Cardiac muscle cell (in vitro differentiated cells and primary cell): Measurements from ENCODE around the gene IL1RL2. TPM values are rescaled to one million over a fixed set of nuclear protein-coding genes. Genes with fewer than 3 reads are reported as not detected.

Experiments
- DNase-seq, 2 donors: peaks; one replicate each; pipeline versions ENCODE4 v3.0.0 to v3.0.0-alpha.2; 2010 to 2017; ENCODE audit warnings: low read depth in 1 of 2, low spot score in 1 of 2
- H3K27ac ChIP-seq: fragments of 200-600 bp; sonication (generic); 2 replicates; pipeline ENCODE4 v1.5.1; 2016
- H3K27me3 ChIP-seq: fragments of 200-600 bp; sonication (generic); 2 replicates; pipeline ENCODE4 v1.6.0; 2016; ENCODE audit warnings: control low read depth
- H3K36me3 ChIP-seq: fragments of 200-600 bp; sonication (generic); 2 replicates; pipeline ENCODE4 v1.5.1; 2016; ENCODE audit warnings: control low read depth
- H3K4me1 ChIP-seq: fragments of 200-600 bp; sonication (generic); 2 replicates; pipeline ENCODE4 v1.8.1; 2017; ENCODE audit warnings: low read depth, mild to moderate bottlenecking, mixed run types
- H3K4me3 ChIP-seq: fragments of 200-600 bp; sonication (generic); 2 replicates; pipeline ENCODE4 v1.5.1; 2016; ENCODE audit warnings: mild to moderate bottlenecking
- H3K9me3 ChIP-seq: fragments of 200-600 bp; sonication (generic); 2 replicates; pipeline ENCODE4 v1.5.1; 2017; ENCODE audit warnings: low read depth, mild to moderate bottlenecking, control low read depth
- polyA plus RNA-seq: library from polyadenylated mRNA; unstranded; fragments of >200 nt; fragmentation: Nextera tagmentation; extraction: Ambion mirVana; gene quantifications from 2 replicates; pipeline ENCODE4 v1.2.1, GENCODE V29; 2016
- total RNA-seq: library from RNA; depleted of rRNA; stranded (reverse); fragments of >200 nt; gene quantifications from 2 replicates; pipeline ENCODE4 v1.2.3, GENCODE V29; 2016
- TF ChIP-seq, protein P1 (sequence below): IDR thresholded peaks from 2 replicates; pipeline ENCODE4 v1.5.1; 2012; ENCODE audit warnings: low read depth, mild to moderate bottlenecking, low read length

The IL1RL2 gene
- total and polyA plus RNA-seq, 2 experiments from 2014 or later, result not detected

DNA sequence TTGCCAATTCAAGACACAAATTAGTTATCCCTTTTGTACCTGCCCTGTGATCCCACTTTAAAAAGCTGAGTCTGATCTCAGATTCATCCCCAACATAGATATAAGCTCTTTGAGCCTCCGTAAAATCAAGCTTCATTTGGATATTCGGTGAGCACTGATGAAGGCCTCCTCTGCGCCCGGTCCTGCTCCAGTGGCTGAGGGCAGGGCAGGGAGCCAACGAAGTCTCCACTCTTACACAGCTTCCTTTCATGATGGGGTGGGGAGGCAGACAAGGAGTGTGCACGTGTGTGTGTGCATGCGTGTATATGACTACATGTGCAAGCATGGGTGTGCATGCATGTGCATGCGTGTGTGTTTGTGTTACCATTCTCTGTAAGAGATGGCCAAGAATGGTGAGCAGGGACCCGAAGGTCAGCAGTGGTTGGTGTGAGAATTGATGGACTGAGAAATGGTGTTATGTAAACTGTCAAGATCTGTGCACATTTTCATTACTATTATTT is 43.6 kb downstream of the IL1RL2 start:
- no peaks in the 10 kb centered on the region for H3K27me3 ChIP-seq
- no peak overlapping the region for H3K4me3 ChIP-seq
- no peak for DNase-seq
- H3K9me3 ChIP-seq, result no peaks in the 10 kb centered on the region
- TF ChIP-seq, protein P1, sequence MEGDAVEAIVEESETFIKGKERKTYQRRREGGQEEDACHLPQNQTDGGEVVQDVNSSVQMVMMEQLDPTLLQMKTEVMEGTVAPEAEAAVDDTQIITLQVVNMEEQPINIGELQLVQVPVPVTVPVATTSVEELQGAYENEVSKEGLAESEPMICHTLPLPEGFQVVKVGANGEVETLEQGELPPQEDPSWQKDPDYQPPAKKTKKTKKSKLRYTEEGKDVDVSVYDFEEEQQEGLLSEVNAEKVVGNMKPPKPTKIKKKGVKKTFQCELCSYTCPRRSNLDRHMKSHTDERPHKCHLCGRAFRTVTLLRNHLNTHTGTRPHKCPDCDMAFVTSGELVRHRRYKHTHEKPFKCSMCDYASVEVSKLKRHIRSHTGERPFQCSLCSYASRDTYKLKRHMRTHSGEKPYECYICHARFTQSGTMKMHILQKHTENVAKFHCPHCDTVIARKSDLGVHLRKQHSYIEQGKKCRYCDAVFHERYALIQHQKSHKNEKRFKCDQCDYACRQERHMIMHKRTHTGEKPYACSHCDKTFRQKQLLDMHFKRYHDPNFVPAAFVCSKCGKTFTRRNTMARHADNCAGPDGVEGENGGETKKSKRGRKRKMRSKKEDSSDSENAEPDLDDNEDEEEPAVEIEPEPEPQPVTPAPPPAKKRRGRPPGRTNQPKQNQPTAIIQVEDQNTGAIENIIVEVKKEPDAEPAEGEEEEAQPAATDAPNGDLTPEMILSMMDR, result no peak
- H3K4me1 ChIP-seq, result peaks cover 5% of the 10 kb centered on the region
- H3K36me3 ChIP-seq, result no peaks in the 10 kb centered on the region
- H3K27ac ChIP-seq, result no peak overlapping the region

DNA sequence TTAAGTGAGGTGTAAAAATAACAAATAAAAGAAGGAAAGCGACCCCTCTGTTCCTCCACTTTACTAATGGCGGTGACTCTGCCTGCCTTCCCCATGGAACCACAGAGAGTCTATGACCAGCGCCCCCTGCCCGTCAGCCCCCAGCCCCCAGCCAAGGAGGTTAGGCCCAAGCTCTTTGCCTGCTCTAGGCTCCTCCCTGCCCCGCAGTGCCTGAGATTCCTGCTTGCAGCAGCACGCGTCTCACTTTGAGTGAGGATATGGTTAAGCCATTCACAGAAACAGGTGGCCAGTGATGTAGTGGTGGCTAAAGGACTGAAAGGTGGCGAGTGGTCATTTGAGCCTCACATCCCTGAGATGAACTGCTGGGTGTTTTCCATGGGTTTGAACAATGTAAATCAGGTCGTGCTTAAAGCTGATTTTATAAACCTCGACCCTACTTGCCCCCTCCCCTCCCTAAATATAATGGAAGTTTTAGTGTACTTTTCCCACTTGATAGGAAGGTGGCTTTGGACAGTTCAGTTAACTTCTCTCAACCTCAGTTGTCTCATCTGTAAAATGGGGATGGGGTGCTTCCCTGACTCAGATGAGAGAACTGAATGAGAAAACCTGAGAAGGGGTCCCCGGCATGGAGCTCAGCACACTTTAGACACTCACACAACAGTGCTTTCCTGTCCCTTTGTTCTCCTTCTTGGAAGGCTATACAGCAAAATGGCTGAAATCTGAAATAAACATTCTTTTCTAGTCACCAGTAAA is 46.5 kb downstream of the IL1RL2 start:
- Histone ChIP-seq H3K36me3 (no peaks in the 10 kb centered on the region), H3K9me3 (no peaks in the 10 kb centered on the region), H3K27ac (no peak overlapping the region), H3K4me1 (no peaks in the 10 kb centered on the region), H3K4me3 (no peak overlapping the region), H3K27me3 (no peaks in the 10 kb centered on the region)
- no peak for DNase-seq
- TF ChIP-seq, protein P1, result no peak

DNA sequence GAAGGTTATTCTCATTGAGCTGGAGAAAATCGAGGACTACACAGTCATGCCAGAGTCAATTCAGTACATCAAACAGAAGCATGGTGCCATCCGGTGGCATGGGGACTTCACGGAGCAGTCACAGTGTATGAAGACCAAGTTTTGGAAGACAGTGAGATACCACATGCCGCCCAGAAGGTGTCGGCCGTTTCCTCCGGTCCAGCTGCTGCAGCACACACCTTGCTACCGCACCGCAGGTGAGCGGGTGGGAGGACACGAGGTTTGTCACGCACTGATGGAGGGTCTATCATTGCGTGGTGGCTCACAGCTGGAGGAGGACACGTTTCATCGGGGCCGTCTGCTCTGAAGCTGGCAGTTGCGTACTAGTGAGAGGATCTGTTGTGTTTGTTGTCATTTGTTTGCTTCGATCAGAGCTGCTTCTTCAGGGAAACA is 48.2 kb downstream of the IL1RL2 start:
- H3K4me1 ChIP-seq, result no peaks in the 10 kb centered on the region
- DNase-seq, result no peak

DNA sequence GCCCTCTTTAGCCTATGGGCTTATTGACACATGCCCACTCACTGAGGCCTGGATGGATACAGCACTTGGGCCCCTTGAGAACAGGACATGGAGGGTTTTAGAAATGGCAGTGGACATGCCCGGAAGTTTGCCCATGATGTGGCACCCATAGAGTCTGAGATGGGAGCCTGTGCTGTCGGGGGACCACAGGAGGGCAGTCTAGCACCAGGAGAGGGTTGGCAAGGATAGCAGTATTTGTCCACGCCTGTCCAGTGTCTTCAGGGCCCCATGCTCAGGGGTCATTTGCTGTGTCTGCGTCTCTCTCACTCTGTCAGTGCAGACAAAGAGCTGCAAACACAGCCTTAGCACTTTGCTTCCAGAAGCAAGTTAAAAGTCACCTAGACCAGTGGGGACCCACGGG is 48.7 kb downstream of the IL1RL2 start:
- Histone ChIP-seq H3K4me1 (no peaks in the 10 kb centered on the region), H3K27ac (no peak overlapping the region), H3K36me3 (no peaks in the 10 kb centered on the region), H3K27me3 (no peaks in the 10 kb centered on the region), H3K4me3 (no peak overlapping the region), H3K9me3 (no peaks in the 10 kb centered on the region)
- TF ChIP-seq, protein P1, result peak; percentile 41
- DNase-seq, result peak; percentile 53 to 71

More for the DNA sequence above, 48.2 kb downstream of the IL1RL2 start:
- Histone ChIP-seq H3K4me3 (no peak overlapping the region), H3K27ac (no peak overlapping the region), H3K27me3 (no peaks in the 10 kb centered on the region), H3K36me3 (no peaks in the 10 kb centered on the region), H3K9me3 (no peaks in the 10 kb centered on the region)
- TF ChIP-seq, protein P1, result no peak

DNA sequence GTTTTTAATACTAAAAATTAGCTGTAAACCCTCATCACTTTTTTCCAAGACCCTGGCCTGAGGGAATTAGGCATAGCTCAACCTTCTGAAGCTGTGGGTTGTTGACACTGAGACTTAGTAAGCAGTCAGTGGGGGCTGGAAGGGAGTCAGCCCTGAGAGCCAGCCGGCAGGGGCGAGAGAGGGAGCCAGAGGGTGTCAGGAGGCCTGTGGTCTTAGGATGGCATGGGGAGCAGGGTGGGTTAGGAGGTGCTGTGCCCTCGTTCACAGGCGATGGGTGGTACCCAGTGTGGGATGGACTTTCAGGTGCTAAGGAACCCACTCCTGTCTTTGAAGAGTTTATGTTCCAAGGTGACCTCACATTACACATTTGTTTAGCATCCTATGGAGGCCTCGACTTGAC is 49.3 kb downstream of the IL1RL2 start:
- no peak overlapping the region for H3K4me3 ChIP-seq
- no peaks in the 10 kb centered on the region for H3K27me3 ChIP-seq
- no peaks in the 10 kb centered on the region for H3K9me3 ChIP-seq
- H3K4me1 ChIP-seq, result no peaks in the 10 kb centered on the region
- H3K27ac ChIP-seq, result no peak overlapping the region
- no peak for DNase-seq
- TF ChIP-seq, protein P1, result no peak
- no peaks in the 10 kb centered on the region for H3K36me3 ChIP-seq
